Keratinocyte (primary cell): ENCODE results near the gene POTEI. TPM values are rescaled to one million over a fixed set of nuclear protein-coding genes. Genes with fewer than 3 reads are reported as not detected.
"Not testable (repeated sequence)": the region's sequence is repeated elsewhere in the genome, so short reads cannot be mapped to it uniquely, and the experiment has no call there.

Experiments
- DNase-seq: peaks from one replicate; pipeline ENCODE4 v3.0.0-alpha.2; 2011; ENCODE audit warnings: low read depth, missing footprints, low spot score
- FAIRE-seq: peaks from 2 replicates; lab custom pipeline; 2011; peaks lifted over from hg19 to GRCh38; lab: Jason Lieb, UNC
- H2AFZ ChIP-seq: 2 replicates; pipeline ENCODE4 v1.6.0; 2012; ENCODE audit warnings: low read length, control low read depth, inconsistent platforms; ENCODE audit not compliant: control insufficient read depth
- H3K27ac ChIP-seq: 2 replicates; pipeline ENCODE4 v1.5.1; 2011; ENCODE audit warnings: low read length; ENCODE audit not compliant: control insufficient read depth, insufficient read depth
- H3K27me3 ChIP-seq: 3 replicates; pipeline ENCODE4 v1.6.0; 2011; ENCODE audit warnings: low read length; ENCODE audit not compliant: control insufficient read depth, insufficient read depth; ENCODE audit errors: extremely low read depth
- H3K36me3 ChIP-seq, 2 experiments: 2 replicates in 1 of 2; 3 replicates in 1 of 2; pipeline ENCODE4 v1.5.1; 2011; ENCODE audit warnings: low read length in 2 of 2, mild to moderate bottlenecking in 1 of 2; ENCODE audit not compliant: control insufficient read depth in 2 of 2, insufficient read depth in 2 of 2; ENCODE audit errors: extremely low read depth in 1 of 2
- H3K4me1 ChIP-seq: 3 replicates; pipeline ENCODE4 v1.5.1; 2011; ENCODE audit warnings: low read length; ENCODE audit not compliant: control insufficient read depth, insufficient read depth; ENCODE audit errors: extremely low read depth
- H3K4me2 ChIP-seq: 3 replicates; pipeline ENCODE4 v1.6.0; 2011; ENCODE audit warnings: low read depth, low read length; ENCODE audit not compliant: control insufficient read depth, insufficient read depth; ENCODE audit errors: extremely low read depth
- H3K4me3 ChIP-seq, 3 experiments: fragments of 200-600 bp in 1 of 3; sonication (generic) in 1 of 3; 2 replicates in 2 of 3; 3 replicates in 1 of 3; pipeline ENCODE4 v1.5.1; 2011 to 2016; ENCODE audit warnings: low read length in 3 of 3, mild to moderate bottlenecking in 3 of 3, control low read depth in 2 of 3, inconsistent platforms in 1 of 3, low read depth in 1 of 3, mixed read lengths in 1 of 3, mixed run types in 1 of 3, moderate library complexity in 1 of 3; ENCODE audit not compliant: control insufficient read depth in 2 of 3, insufficient read depth in 2 of 3; ENCODE audit errors: extremely low read depth in 1 of 3
- H3K79me2 ChIP-seq: 2 replicates; pipeline ENCODE4 v1.6.0; 2012; ENCODE audit warnings: low read length; ENCODE audit not compliant: control insufficient read depth, insufficient read depth
- H3K9ac ChIP-seq: 3 replicates; pipeline ENCODE4 v1.6.0; 2011; ENCODE audit warnings: low read length; ENCODE audit not compliant: control insufficient read depth, insufficient read depth; ENCODE audit errors: extremely low read depth
- H3K9me1 ChIP-seq: 3 replicates; pipeline ENCODE4 v1.6.0; 2011; ENCODE audit warnings: low read length; ENCODE audit not compliant: control insufficient read depth, insufficient read depth; ENCODE audit errors: extremely low read depth
- H3K9me3 ChIP-seq: 2 replicates; pipeline ENCODE4 v1.5.1; 2012; ENCODE audit warnings: low read depth, low read length; ENCODE audit not compliant: control insufficient read depth
- H4K20me1 ChIP-seq: 3 replicates; pipeline ENCODE4 v1.6.0; 2011; ENCODE audit warnings: low read length; ENCODE audit not compliant: control insufficient read depth, insufficient read depth; ENCODE audit errors: extremely low read depth
- dilution Hi-C: fragments of 300-500 bp; cut with MboI; formaldehyde crosslinking; loops from one replicate; pipeline ENCODE4 v1.7.0; 2020; ENCODE audit warnings: low sequenced_read_pairs; ENCODE audit not compliant: extremely low pct_ligation_motif_present
- polyA plus RNA-seq, 5 experiments: library from polyadenylated mRNA; depleted of rRNA in 3 of 5; stranded (reverse) in 3 of 5; stranded (forward) in 1 of 5; unstranded in 1 of 5; fragments of >200 nt; gene quantifications; 1 replicate in 1 of 5; 2 replicates in 3 of 5; 3 replicates in 1 of 5; pipeline versions ENCODE4 v1.2.1 to v1.2.3, GENCODE V29; 2011 to 2012; ENCODE audit warnings: missing spikeins in 2 of 5, low read depth in 1 of 5, low replicate concordance in 1 of 5

POTEI gene
- polyA plus RNA-seq, 1 donor (not counting 4 experiments of a cell fraction or from before 2014, with no cell fraction given): not detected

GRCh38 chr2:130544978-130545377 is 35.9 kb upstream of the POTEI start:
- H4K20me1 ChIP-seq, H3K4me3 ChIP-seq, FAIRE-seq, H3K9ac ChIP-seq, H3K4me2 ChIP-seq, H3K79me2 ChIP-seq, H3K27ac ChIP-seq, dilution Hi-C loops, H3K36me3 ChIP-seq, H3K4me1 ChIP-seq, H3K27me3 ChIP-seq, DNase-seq, H2AFZ ChIP-seq, H3K9me3 ChIP-seq, H3K9me1 ChIP-seq: not testable (repeated sequence)

- DNase-seq, H3K9me1 ChIP-seq, H3K4me2 ChIP-seq, dilution Hi-C loops, H3K9me3 ChIP-seq, H3K79me2 ChIP-seq, H3K4me3 ChIP-seq, H4K20me1 ChIP-seq, H3K36me3 ChIP-seq, H3K9ac ChIP-seq, H3K27ac ChIP-seq, H3K4me1 ChIP-seq, FAIRE-seq, H3K27me3 ChIP-seq, H2AFZ ChIP-seq: not testable (repeated sequence)
Measured at GRCh38 chr2:130543785-130544528, 34.8 kb upstream of the POTEI start.

- DNase-seq, H3K27me3 ChIP-seq, FAIRE-seq, H4K20me1 ChIP-seq, H2AFZ ChIP-seq, H3K4me2 ChIP-seq, H3K36me3 ChIP-seq, H3K9me1 ChIP-seq, H3K4me3 ChIP-seq, H3K4me1 ChIP-seq, H3K79me2 ChIP-seq, H3K9ac ChIP-seq, H3K9me3 ChIP-seq, H3K27ac ChIP-seq, dilution Hi-C loops: not testable (repeated sequence)
Measured at GRCh38 chr2:130542789-130543188, 33.7 kb upstream of the POTEI start.

GRCh38 chr2:130538271-130538670 is 29.1 kb upstream of the POTEI start:
- H3K79me2 ChIP-seq, H3K36me3 ChIP-seq, H3K9me3 ChIP-seq, H3K9ac ChIP-seq, H3K4me3 ChIP-seq, H3K27ac ChIP-seq, H4K20me1 ChIP-seq, DNase-seq, H3K4me2 ChIP-seq, H2AFZ ChIP-seq, H3K4me1 ChIP-seq, dilution Hi-C loops, H3K9me1 ChIP-seq, FAIRE-seq, H3K27me3 ChIP-seq: not testable (repeated sequence)

GRCh38 chr2:130536654-130537053 is 27.5 kb upstream of the POTEI start:
- FAIRE-seq: not testable (repeated sequence)

More at GRCh38 chr2:130536654-130537053, 27.5 kb upstream of the POTEI start:
- H3K4me2 ChIP-seq, H3K4me1 ChIP-seq, DNase-seq, H3K9me1 ChIP-seq, H3K27ac ChIP-seq, dilution Hi-C loops, H3K9me3 ChIP-seq, H3K4me3 ChIP-seq, H3K9ac ChIP-seq, H2AFZ ChIP-seq, H3K36me3 ChIP-seq, H3K79me2 ChIP-seq, H3K27me3 ChIP-seq, H4K20me1 ChIP-seq: not testable (repeated sequence)
